Esophagus muscularis mucosa (tissue), 3 donors: ENCODE results near the gene GALT.

Experiments used
- POLR2A ChIP-seq: fragments of 450-650 bp; IDR thresholded peaks from one replicate; pipeline ENCODE4 v1.6.1; 2017; ENCODE audit warnings: antibody characterized with exemption, moderate library complexity, mild to moderate bottlenecking, low read depth
- POLR2AphosphoS5 ChIP-seq, 2 donors: sonication (generic); formaldehyde crosslinking; IDR thresholded peaks; one replicate each; pipeline ENCODE4 v1.6.1; 2017; ENCODE audit warnings: antibody characterized with exemption in 2 of 2
- TF ChIP-seq, protein P1 (sequence below), 3 experiments: fragments of 200-600 bp in 2 of 3; fragments of 450-650 bp in 1 of 3; sonication (generic) in 2 of 3; IDR thresholded peaks; one replicate each; pipeline ENCODE4 v1.5.1; 2017 to 2019; ENCODE audit warnings: antibody characterized with exemption in 3 of 3, mild to moderate bottlenecking in 2 of 3, moderate library complexity in 1 of 3

DNA sequence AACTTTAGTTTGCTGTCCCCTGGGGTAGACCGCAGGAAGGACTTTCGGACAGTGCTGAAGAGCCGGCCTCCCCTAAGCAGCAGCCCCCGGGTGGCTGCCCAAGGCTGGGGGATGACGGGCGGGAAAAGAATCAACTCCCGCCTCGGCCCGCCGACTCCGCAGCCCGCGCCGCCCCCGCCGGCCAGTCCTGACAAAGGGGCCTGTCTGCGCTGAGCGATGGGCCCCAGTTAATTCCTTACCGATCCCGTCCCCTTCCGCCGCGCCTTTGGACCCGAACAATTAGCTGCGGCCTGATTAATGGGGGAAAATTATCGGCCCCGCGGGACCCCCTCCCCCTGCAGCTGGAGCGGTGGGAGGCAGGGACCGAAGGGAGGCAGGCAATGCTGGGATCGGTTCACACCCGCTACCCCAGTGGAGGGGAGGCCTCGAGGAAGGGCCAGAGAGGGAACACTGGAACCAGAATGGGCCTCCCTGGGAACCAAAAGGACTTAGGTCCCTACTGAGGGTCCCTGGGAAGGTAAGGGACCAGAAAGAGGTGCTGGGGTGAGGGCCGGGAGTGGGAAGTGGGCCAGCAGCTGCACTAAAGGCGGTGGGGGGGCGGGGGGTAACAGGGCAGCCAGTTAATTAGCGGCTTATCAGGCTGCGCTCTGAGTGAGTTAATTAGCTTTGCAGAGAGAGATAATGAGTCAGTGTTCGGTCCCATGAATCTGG lies 21.8 kb upstream of the GALT start:
- TF ChIP-seq POLR2AphosphoS5 (IDR thresholded peaks at IDR 0.05), result no peak
- TF ChIP-seq, protein P1, sequence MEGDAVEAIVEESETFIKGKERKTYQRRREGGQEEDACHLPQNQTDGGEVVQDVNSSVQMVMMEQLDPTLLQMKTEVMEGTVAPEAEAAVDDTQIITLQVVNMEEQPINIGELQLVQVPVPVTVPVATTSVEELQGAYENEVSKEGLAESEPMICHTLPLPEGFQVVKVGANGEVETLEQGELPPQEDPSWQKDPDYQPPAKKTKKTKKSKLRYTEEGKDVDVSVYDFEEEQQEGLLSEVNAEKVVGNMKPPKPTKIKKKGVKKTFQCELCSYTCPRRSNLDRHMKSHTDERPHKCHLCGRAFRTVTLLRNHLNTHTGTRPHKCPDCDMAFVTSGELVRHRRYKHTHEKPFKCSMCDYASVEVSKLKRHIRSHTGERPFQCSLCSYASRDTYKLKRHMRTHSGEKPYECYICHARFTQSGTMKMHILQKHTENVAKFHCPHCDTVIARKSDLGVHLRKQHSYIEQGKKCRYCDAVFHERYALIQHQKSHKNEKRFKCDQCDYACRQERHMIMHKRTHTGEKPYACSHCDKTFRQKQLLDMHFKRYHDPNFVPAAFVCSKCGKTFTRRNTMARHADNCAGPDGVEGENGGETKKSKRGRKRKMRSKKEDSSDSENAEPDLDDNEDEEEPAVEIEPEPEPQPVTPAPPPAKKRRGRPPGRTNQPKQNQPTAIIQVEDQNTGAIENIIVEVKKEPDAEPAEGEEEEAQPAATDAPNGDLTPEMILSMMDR (IDR thresholded peaks at IDR 0.05), result no peak
- no peak for TF ChIP-seq POLR2A
